Fibroblast of lung (primary cell): Measurements from ENCODE around the gene KMT2E.

Experiments used
- CTCF ChIP-seq, 2 donors: IDR thresholded peaks in 1 of 2; conservative IDR thresholded peaks in 1 of 2; 1 replicate in 1 of 2; 2 replicates in 1 of 2; pipeline ENCODE4 v1.5.1; 2011 to 2012; ENCODE audit warnings: low read length in 2 of 2, control low read depth in 1 of 2, inconsistent platforms in 1 of 2, low read depth in 1 of 2, mild to moderate bottlenecking in 1 of 2
- EZH2 ChIP-seq: IDR thresholded peaks from 2 replicates; pipeline ENCODE4 v1.5.1; 2012; ENCODE audit warnings: low read length, control low read depth, mild to moderate bottlenecking; ENCODE audit errors: missing control alignments

DNA sequence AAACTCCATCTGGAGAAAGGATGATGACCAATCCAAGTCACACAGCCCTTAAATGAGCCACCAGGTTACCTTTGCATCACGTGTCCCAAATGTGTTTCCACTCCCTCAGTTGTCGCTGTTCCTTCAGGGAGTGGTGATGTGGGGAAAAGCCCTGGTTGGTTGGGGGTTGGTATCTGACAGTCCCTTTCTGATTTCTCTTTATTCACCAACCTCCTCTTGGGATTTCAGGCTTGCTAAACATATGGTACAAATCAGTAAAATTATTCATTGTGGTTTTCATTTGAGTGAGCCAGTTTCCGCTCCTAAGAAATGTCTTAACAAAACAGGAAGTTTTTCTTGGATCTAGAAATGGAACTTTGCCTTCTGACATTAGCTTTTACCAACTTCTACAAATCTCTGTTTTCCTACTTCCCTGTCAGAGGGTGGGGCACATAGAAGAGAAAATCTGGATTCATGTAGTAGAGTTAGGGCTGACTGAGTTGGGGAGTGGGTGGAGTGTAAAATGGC is 40.0 kb upstream of the KMT2E start:
- no peak for TF ChIP-seq CTCF (conservative IDR thresholded peaks at IDR 0.05 in 1 of 2, IDR thresholded peaks at IDR 0.05 in 1 of 2; ENCODE audit: low read depth in 1 of 2, low read length in 2 of 2)
- TF ChIP-seq EZH2, result no peak
